NT2/D1 (cell line): ENCODE results near the gene WNK2.

Source experiments
- SUZ12 ChIP-seq: IDR thresholded peaks from 2 replicates; pipeline ENCODE4 v1.6.1; 2011; ENCODE audit not compliant: insufficient read length, insufficient read depth; ENCODE audit errors: extremely low read depth
- YY1 ChIP-seq: IDR thresholded peaks from 2 replicates; pipeline ENCODE4 v1.6.1; 2011; ENCODE audit not compliant: insufficient read length, insufficient read depth
- ZNF274 ChIP-seq: IDR thresholded peaks from 2 replicates; pipeline ENCODE4 v1.6.1; 2011; ENCODE audit warnings: mild to moderate bottlenecking, low read depth, low read length

DNA sequence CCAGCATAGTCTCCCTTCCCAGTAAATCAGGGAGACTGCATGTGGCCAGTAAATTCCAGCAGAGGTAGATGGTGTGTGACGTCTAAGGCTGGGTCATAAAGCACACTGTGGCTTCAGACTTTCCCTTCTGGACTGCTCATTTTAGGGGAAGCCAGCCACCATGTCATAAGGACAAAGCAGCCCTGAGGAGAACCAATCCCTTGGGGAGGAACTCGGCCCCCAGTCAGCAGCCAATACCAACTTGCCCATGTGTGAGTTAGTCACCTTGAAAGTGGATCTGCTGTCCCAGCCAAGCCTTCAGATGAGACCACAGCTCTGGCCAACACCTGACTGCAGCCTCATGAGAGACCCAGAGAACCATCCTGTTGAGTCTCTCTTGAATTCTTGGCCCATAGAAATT, 35.2 kb upstream of the WNK2 start:
- TF ChIP-seq ZNF274 (no peak), YY1 (no peak), SUZ12 (no peak)
